ENCODE measurements around the gene CUL5. TPM values are rescaled to one million over a fixed set of nuclear protein-coding genes. Genes with fewer than 3 reads are reported as not detected.

CUL5 gene
- polyA plus RNA-seq, 1 donor (not counting 4 experiments of a cell fraction or from before 2014, with no cell fraction given) = 15.1 TPM

DNA sequence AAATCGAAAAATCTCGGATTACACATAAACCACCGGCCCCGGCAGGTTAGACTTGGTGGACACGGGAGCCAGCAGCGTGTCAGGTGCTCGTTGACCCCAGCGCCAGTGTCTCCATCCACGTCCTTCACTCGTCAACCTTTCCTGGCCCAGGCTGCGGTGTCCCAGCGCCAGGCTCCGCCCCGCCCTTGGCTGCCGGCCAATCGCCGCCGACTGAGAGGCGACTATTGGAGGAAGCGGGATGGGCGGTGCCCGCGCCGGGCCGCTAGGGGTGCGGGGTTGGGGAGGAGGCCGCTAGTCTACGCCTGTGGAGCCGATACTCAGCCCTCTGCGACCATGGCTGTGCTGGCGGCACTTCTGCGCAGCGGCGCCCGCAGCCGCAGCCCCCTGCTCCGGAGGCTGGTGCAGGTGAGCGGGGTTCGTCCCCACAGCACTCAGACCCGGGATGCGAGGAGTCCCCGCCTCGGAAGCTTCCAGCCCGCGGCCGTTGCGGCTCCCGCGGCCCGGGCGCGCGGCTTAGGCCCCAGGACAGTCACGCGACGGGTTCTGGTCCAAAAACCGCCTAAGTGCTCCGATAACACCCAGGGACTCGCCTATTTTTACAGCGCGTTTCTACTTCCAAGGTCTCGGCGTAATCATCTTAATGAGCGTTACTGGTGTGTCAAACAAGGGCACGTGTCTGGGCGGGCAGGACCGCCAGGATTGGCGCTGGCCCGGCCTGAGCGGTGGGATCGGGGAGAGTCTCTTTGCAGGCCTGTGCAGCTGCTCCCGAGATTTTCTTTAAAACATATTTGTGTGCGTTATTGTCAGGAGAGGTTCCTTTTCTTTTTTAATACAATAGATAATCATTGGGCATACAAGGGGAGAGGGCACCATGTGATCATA is 112.8 kb downstream of the CUL5 start, which contains the start of gene ACAT1:
Gene ACAT1 (plus strand): TSS at position 294 of the 882 bp plus-strand sequence. CDS start 40 bp downstream, at position 334.
- Histone ChIP-seq H3K9ac (ENCODE audit: control insufficient read depth, extremely low read depth, insufficient read depth, low read length) (peak within 1 kb of the TSS; percentile 91), H3K4me3 (ENCODE audit: control insufficient read depth in 2 of 3, extremely low read depth in 1 of 3, insufficient read depth in 2 of 3, low read depth in 1 of 3, low read length in 3 of 3) (peak within 1 kb of the TSS; percentile 84 to 90 (median 85)), H3K79me2 (ENCODE audit: control insufficient read depth, insufficient read depth, low read length) (peaks cover 29% of the 10 kb centered on the region), H3K4me1 (ENCODE audit: control insufficient read depth, extremely low read depth, insufficient read depth, low read length) (peaks cover 10% of the 10 kb centered on the region), H3K9me1 (ENCODE audit: control insufficient read depth, extremely low read depth, insufficient read depth, low read length) (no peaks in the 10 kb centered on the region), H3K9me3 (ENCODE audit: control insufficient read depth, low read depth, low read length) (no peaks in the 10 kb centered on the region), H2AFZ (ENCODE audit: control insufficient read depth, low read length) (peak within 1 kb of the TSS; percentile 90), H3K27me3 (ENCODE audit: control insufficient read depth, extremely low read depth, insufficient read depth, low read length) (no peaks in the 10 kb centered on the region), H3K4me2 (ENCODE audit: control insufficient read depth, extremely low read depth, insufficient read depth, low read depth, low read length) (peak within 1 kb of the TSS; percentile 96), H4K20me1 (ENCODE audit: control insufficient read depth, extremely low read depth, insufficient read depth, low read length) (no peaks in the 10 kb centered on the region), H3K27ac (ENCODE audit: control insufficient read depth, insufficient read depth, low read length) (peak within 1 kb of the TSS; percentile 81), H3K36me3 (ENCODE audit: control insufficient read depth in 2 of 2, extremely low read depth in 1 of 2, insufficient read depth in 2 of 2, low read length in 2 of 2) (no peaks in the 10 kb centered on the region)
- FAIRE-seq (no peak), DNase-seq (ENCODE audit: low read depth, low spot score) (peak; percentile 28)
- dilution Hi-C loops (cut with MboI; ENCODE audit: extremely low pct_ligation_motif_present, low sequenced_read_pairs) = no loop called here
- no peak for TF ChIP-seq EZH2 (IDR thresholded peaks at IDR 0.05; ENCODE audit: low read length)
- TF ChIP-seq, protein P1, sequence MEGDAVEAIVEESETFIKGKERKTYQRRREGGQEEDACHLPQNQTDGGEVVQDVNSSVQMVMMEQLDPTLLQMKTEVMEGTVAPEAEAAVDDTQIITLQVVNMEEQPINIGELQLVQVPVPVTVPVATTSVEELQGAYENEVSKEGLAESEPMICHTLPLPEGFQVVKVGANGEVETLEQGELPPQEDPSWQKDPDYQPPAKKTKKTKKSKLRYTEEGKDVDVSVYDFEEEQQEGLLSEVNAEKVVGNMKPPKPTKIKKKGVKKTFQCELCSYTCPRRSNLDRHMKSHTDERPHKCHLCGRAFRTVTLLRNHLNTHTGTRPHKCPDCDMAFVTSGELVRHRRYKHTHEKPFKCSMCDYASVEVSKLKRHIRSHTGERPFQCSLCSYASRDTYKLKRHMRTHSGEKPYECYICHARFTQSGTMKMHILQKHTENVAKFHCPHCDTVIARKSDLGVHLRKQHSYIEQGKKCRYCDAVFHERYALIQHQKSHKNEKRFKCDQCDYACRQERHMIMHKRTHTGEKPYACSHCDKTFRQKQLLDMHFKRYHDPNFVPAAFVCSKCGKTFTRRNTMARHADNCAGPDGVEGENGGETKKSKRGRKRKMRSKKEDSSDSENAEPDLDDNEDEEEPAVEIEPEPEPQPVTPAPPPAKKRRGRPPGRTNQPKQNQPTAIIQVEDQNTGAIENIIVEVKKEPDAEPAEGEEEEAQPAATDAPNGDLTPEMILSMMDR (optimal IDR thresholded peaks at IDR 0.05 in 1 of 3, IDR thresholded peaks at IDR 0.05 in 1 of 3, conservative IDR thresholded peaks at IDR 0.05 in 1 of 3; ENCODE audit: extremely low read depth in 1 of 3, insufficient read depth in 2 of 3, low read length in 3 of 3) = peak in 1 of 3 experiments; percentile 29

DNA sequence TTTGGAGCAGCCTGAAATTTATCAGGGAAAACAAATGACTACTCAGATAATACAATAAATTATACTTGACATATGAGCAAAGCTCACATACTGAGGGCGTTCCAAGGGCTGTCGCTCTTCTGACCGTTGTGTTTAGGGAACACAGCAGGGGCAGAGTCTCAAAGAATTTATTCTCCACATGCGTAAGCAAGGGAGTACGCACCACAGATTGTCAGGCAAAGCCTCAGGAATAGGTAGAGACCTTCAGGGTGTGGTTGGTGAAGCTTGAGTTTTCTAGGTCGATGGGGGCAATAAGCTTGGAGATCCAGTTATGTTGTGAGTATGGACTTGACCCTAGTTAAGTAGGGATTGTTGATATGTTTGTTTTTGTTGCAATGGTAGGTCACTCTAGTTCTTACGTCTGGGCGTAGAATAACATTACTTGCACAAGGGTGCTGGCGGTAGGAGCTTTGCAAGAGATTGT is 113.5 kb downstream of the CUL5 start:
- peak overlapping the region; percentile 96 for H3K4me2 ChIP-seq (ENCODE audit: control insufficient read depth, extremely low read depth, insufficient read depth, low read depth, low read length)
- FAIRE-seq (peak; percentile 32), DNase-seq (ENCODE audit: low read depth, low spot score) (no peak)
- dilution Hi-C loops (cut with MboI; ENCODE audit: extremely low pct_ligation_motif_present, low sequenced_read_pairs) = no loop called here
- H3K79me2 ChIP-seq (ENCODE audit: control insufficient read depth, insufficient read depth, low read length) = peaks cover 30% of the 10 kb centered on the region
- no peaks in the 10 kb centered on the region for H3K9me3 ChIP-seq (ENCODE audit: control insufficient read depth, low read depth, low read length)
- H3K9ac ChIP-seq (ENCODE audit: control insufficient read depth, extremely low read depth, insufficient read depth, low read length) = peak overlapping the region; percentile 91
- H3K27me3 ChIP-seq (ENCODE audit: control insufficient read depth, extremely low read depth, insufficient read depth, low read length) = no peaks in the 10 kb centered on the region
- H3K4me1 ChIP-seq (ENCODE audit: control insufficient read depth, extremely low read depth, insufficient read depth, low read length) = peaks cover 10% of the 10 kb centered on the region
- peak overlapping the region; percentile 90 for H2AFZ ChIP-seq (ENCODE audit: control insufficient read depth, low read length)
- peak overlapping the region; percentile 81 for H3K27ac ChIP-seq (ENCODE audit: control insufficient read depth, insufficient read depth, low read length)
- TF ChIP-seq, protein P1 (optimal IDR thresholded peaks at IDR 0.05 in 1 of 3, IDR thresholded peaks at IDR 0.05 in 1 of 3, conservative IDR thresholded peaks at IDR 0.05 in 1 of 3; ENCODE audit: extremely low read depth in 1 of 3, insufficient read depth in 2 of 3, low read length in 3 of 3) = no peak
- no peak for TF ChIP-seq EZH2 (IDR thresholded peaks at IDR 0.05; ENCODE audit: low read length)
- H3K9me1 ChIP-seq (ENCODE audit: control insufficient read depth, extremely low read depth, insufficient read depth, low read length) = no peaks in the 10 kb centered on the region
- H3K4me3 ChIP-seq (ENCODE audit: control insufficient read depth in 2 of 3, extremely low read depth in 1 of 3, insufficient read depth in 2 of 3, low read depth in 1 of 3, low read length in 3 of 3) = peak overlapping the region; percentile 84 to 90 (median 85)
- H3K36me3 ChIP-seq (ENCODE audit: control insufficient read depth in 2 of 2, extremely low read depth in 1 of 2, insufficient read depth in 2 of 2, low read length in 2 of 2) = no peaks in the 10 kb centered on the region
- H4K20me1 ChIP-seq (ENCODE audit: control insufficient read depth, extremely low read depth, insufficient read depth, low read length) = no peaks in the 10 kb centered on the region
